ENCODE results near the gene CTLA4.
"Not testable (repeated sequence)": the region's sequence is repeated elsewhere in the genome, so short reads cannot be mapped to it uniquely, and the experiment has no call there.

Gene CTLA4

DNA sequence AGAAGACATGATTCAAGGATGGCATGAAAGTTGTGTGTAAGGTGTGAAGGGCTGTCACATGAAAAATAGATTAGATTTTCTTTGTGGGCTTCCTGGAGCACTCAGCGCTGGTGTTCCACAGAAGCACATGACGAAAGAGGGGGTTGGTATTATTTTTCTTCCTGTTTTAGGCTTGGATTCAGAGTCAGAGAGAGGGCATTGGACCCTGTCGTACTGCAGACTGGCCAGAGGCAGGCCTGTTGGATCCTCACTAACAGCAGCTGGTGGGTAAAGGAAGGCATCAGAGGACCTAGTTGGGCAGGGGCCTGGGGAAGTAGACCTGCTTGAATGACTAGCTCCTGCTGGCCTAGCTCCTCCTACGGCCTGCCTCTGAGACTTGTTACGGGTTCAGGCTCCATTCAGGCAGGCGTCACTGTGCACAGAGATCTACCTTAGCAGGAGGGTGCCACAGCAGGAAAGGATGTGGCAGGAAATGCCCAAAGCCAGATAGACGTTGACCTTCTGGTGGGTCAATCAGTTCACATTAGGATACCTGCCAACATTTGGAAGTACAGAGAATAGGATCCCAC lies 13.1 kb downstream of the CTLA4 start:
- DNase-seq (ENCODE audit: low read depth in 1 of 2, low spot score in 1 of 2): peak in 1 of 2 experiments; percentile 15
- H3K4me3 ChIP-seq (replicated peaks; ENCODE audit: insufficient read depth, low read length): no peak overlapping the region
- no peaks in the 10 kb centered on the region for H3K27me3 ChIP-seq (ENCODE audit: insufficient read depth, poor library complexity, severe bottlenecking)
- TF ChIP-seq, protein P1, sequence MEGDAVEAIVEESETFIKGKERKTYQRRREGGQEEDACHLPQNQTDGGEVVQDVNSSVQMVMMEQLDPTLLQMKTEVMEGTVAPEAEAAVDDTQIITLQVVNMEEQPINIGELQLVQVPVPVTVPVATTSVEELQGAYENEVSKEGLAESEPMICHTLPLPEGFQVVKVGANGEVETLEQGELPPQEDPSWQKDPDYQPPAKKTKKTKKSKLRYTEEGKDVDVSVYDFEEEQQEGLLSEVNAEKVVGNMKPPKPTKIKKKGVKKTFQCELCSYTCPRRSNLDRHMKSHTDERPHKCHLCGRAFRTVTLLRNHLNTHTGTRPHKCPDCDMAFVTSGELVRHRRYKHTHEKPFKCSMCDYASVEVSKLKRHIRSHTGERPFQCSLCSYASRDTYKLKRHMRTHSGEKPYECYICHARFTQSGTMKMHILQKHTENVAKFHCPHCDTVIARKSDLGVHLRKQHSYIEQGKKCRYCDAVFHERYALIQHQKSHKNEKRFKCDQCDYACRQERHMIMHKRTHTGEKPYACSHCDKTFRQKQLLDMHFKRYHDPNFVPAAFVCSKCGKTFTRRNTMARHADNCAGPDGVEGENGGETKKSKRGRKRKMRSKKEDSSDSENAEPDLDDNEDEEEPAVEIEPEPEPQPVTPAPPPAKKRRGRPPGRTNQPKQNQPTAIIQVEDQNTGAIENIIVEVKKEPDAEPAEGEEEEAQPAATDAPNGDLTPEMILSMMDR (IDR thresholded peaks at IDR 0.05; ENCODE audit: insufficient read depth, low read length): no peak
- no peak for TF ChIP-seq POLR2AphosphoS5 (IDR thresholded peaks at IDR 0.05; ENCODE audit: low read depth)
- no peak for TF ChIP-seq GABPA (IDR thresholded peaks at IDR 0.05; ENCODE audit: low read depth)
- TF ChIP-seq SPI1 (IDR thresholded peaks at IDR 0.05; ENCODE audit: borderline replicate concordance, low read depth): no peak
- TF ChIP-seq, protein P2, sequence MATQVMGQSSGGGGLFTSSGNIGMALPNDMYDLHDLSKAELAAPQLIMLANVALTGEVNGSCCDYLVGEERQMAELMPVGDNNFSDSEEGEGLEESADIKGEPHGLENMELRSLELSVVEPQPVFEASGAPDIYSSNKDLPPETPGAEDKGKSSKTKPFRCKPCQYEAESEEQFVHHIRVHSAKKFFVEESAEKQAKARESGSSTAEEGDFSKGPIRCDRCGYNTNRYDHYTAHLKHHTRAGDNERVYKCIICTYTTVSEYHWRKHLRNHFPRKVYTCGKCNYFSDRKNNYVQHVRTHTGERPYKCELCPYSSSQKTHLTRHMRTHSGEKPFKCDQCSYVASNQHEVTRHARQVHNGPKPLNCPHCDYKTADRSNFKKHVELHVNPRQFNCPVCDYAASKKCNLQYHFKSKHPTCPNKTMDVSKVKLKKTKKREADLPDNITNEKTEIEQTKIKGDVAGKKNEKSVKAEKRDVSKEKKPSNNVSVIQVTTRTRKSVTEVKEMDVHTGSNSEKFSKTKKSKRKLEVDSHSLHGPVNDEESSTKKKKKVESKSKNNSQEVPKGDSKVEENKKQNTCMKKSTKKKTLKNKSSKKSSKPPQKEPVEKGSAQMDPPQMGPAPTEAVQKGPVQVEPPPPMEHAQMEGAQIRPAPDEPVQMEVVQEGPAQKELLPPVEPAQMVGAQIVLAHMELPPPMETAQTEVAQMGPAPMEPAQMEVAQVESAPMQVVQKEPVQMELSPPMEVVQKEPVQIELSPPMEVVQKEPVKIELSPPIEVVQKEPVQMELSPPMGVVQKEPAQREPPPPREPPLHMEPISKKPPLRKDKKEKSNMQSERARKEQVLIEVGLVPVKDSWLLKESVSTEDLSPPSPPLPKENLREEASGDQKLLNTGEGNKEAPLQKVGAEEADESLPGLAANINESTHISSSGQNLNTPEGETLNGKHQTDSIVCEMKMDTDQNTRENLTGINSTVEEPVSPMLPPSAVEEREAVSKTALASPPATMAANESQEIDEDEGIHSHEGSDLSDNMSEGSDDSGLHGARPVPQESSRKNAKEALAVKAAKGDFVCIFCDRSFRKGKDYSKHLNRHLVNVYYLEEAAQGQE (IDR thresholded peaks at IDR 0.05; ENCODE audit: insufficient replicate concordance, low read depth): no peak
- no peak overlapping the region for H3K27ac ChIP-seq (replicated peaks)

DNA sequence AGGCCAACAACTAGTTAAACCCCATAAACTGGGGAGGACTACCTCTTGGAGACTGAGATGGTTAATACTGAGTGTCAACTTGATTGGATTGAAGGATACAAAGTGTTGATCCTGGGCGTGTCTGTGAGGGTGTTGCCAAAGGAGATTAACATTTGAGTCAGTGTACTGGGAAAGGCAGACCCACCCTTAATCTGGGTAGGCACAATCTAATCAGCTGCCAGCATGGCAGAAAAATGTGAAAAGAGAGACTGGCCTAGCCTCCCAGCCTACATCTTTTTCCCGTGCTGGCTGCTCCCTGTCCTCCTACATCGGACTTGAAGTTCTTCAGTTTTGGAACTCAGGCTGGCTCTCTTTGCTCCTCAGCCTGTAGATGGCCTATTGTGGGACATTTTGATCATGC lies 13.6 kb downstream of the CTLA4 start:
- DNase-seq (ENCODE audit: low read depth in 1 of 2, low spot score in 1 of 2); H3K27ac ChIP-seq (replicated peaks); H3K4me3 ChIP-seq (replicated peaks; ENCODE audit: insufficient read depth, low read length); H3K27me3 ChIP-seq (ENCODE audit: insufficient read depth, poor library complexity, severe bottlenecking): not testable (repeated sequence)

DNA sequence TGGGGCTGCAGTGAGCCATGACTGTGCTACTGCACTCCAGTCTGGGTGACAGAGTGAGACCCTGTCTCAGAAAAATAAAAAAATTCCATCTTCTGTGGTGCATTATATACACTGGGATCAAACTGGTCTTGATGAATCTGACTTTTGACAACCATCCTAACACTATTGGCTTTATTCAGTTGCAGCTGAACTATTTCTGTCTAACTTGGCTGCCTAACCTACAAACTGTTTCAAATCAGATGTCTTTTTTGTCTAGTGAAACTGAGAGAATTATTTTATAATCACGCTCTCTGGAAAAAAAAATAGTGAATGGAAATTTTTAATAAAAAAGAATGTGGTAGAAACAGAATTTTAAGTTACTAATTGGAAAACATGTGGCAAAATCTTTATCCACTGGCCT lies 15.0 kb downstream of the CTLA4 start:
- TF ChIP-seq, protein P1 (IDR thresholded peaks at IDR 0.05; ENCODE audit: insufficient read depth, low read length): no peak
- TF ChIP-seq POLR2AphosphoS5 (IDR thresholded peaks at IDR 0.05; ENCODE audit: low read depth) (no peak), SPI1 (IDR thresholded peaks at IDR 0.05; ENCODE audit: borderline replicate concordance, low read depth) (no peak), GABPA (IDR thresholded peaks at IDR 0.05; ENCODE audit: low read depth) (no peak)
- TF ChIP-seq, protein P2 (IDR thresholded peaks at IDR 0.05; ENCODE audit: insufficient replicate concordance, low read depth): no peak
- DNase-seq (ENCODE audit: low read depth in 1 of 2, low spot score in 1 of 2): no peak
- Histone ChIP-seq H3K4me3 (replicated peaks; ENCODE audit: insufficient read depth, low read length) (no peak overlapping the region), H3K27me3 (ENCODE audit: insufficient read depth, poor library complexity, severe bottlenecking) (no peaks in the 10 kb centered on the region), H3K27ac (replicated peaks) (no peak overlapping the region)

DNA sequence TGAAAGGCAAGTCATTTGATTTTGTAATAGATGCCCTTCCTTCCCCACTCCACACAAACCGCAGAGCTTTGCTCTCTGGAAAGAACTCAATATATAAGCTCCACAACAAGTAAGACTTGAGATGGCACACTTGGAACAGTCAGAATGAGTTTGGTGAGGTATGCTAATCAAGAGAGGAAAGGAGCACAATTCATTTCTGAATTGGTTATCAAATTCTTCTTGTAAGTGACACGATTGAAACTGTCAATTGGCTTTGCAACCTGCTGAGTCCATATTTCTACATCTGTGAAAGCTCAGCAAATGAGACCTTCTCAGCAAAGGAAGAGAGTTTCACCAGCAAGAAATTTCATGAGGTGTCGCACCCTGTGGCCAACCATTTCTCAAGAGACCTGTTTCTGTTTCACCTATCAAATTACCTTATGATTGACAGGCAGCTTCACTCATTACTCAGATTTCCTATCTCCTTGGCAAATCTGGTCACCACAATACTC lies 19.1 kb downstream of the CTLA4 start:
- DNase-seq (ENCODE audit: low read depth in 1 of 2, low spot score in 1 of 2): peak; percentile 44 to 52
- Histone ChIP-seq H3K27ac (replicated peaks) (peak overlapping the region; percentile 40), H3K27me3 (ENCODE audit: insufficient read depth, poor library complexity, severe bottlenecking) (no peaks in the 10 kb centered on the region), H3K4me3 (replicated peaks; ENCODE audit: insufficient read depth, low read length) (no peak overlapping the region)
- TF ChIP-seq, protein P1 (IDR thresholded peaks at IDR 0.05; ENCODE audit: insufficient read depth, low read length): no peak
- TF ChIP-seq SPI1 (IDR thresholded peaks at IDR 0.05; ENCODE audit: borderline replicate concordance, low read depth): no peak
